GM15510 (cell line): ENCODE results near the gene TRUB2.

Experiments used
- POLR2A ChIP-seq: IDR thresholded peaks from 3 replicates; pipeline ENCODE4 v1.6.1; 2011; ENCODE audit warnings: borderline replicate concordance; ENCODE audit not compliant: insufficient read length; ENCODE audit errors: extremely low read depth

TRUB2 gene, protein sequence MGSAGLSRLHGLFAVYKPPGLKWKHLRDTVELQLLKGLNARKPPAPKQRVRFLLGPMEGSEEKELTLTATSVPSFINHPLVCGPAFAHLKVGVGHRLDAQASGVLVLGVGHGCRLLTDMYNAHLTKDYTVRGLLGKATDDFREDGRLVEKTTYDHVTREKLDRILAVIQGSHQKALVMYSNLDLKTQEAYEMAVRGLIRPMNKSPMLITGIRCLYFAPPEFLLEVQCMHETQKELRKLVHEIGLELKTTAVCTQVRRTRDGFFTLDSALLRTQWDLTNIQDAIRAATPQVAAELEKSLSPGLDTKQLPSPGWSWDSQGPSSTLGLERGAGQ

GRCh38 chr9:128322404-128323211 is at the start of gene TRUB2, which contains the start of gene COQ4:
TRUB2 (minus strand) TSS chr9:128322447; CDS start chr9:128322408, 39 bp downstream.
COQ4 (plus strand) TSS chr9:128322839; CDS start chr9:128322859, 20 bp downstream.
- TF ChIP-seq POLR2A, result peak; percentile 79

- TF ChIP-seq POLR2A, result no peak
Measured at GRCh38 chr9:128371630-128372117, 49.4 kb upstream of the TRUB2 start.

DNA sequence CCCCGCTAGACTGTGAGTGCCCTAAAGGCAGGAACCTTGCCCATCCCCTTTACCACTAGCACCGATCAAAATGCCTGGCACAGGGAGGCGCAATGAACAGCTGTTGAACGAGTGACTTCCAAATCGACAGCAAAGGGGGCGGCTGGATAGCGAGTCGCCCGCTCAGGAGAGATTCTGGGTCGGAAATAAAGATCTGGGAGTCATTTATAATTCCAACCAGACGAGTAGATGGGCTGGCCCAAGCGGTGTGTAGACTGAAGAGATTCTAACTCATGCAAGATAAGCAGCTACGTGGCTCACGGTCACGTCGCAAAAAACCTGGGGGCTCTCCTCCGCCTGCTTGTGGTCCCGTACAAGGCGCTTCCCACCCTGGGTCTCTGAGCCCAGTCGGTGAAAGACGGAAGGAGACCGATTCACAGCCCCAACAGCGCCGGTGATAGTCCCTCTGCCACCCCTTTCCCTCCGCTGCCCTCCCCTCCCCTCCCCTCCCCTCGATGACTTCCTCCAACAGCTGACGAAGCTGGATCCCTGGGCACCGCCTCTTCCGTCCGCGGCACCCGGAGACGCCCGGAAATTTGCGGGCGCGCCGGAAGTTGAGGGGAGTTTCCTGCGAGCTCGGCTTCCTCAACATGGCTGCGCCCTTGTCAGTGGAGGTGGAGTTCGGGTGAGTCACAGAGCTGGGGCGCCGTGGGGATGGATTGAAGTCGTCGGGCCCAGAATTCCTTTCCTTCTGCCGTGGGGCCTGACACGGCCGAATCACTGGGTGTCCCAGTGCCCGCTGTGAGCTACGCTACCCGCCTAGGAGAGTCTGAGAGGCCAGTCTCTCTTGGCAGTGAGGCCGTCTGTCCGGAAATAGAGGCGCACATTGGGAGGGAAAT is 48.7 kb upstream of the TRUB2 start, which contains the start of gene URM1:
Gene URM1 (plus strand): TSS at position 623 of the 878 bp plus-strand sequence. CDS start 7 bp downstream, at position 630.
- TF ChIP-seq POLR2A, result peak; percentile 79

DNA sequence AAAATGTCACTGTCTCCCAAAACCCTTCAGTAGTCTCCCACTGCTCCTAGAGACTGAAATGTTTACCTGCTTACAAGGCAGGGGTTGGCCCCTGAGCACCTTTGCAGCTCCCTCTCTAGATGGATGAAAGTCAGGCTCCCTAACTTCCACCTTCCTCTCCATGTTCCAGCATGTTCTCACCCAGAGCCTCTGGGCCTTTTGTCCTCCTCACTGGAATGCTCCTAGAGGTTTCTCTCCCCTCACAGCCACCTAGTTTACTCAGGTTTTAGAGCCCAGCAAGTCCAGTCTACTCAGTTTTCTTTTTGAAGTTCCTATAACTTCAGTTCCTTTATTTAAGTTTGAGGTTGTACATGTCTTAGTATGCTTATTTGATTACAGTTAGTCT is 48.1 kb upstream of the TRUB2 start:
- no peak for TF ChIP-seq POLR2A

- TF ChIP-seq POLR2A, result no peak
Measured at GRCh38 chr9:128369024-128369706, 46.9 kb upstream of the TRUB2 start.

DNA sequence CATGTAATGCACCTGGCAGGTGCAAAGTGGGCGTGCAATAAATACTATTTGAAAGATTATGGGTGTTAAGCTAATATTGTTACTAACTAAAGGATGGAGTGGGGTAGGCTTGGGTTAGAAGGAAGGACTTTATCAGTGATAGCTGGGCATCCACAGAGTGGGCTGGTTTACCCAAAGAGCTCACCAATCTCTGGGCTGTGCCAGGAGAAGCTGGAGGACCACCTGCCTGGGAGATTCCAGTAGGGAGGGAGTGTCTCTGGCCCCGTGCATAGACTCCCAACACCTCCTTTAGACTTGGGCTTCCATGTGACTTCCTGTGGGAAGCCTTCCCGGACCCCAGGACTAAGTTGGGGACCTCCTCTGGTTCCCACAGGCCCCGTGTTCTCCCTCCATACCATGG is 43.3 kb upstream of the TRUB2 start:
- TF ChIP-seq POLR2A, result no peak

GRCh38 chr9:128362774-128363173 is 40.5 kb upstream of the TRUB2 start:
- TF ChIP-seq POLR2A, result no peak

GRCh38 chr9:128361986-128362646 is 39.9 kb upstream of the TRUB2 start:
- peak; percentile 24 for TF ChIP-seq POLR2A

- no peak for TF ChIP-seq POLR2A
Measured at GRCh38 chr9:128361296-128361985, 39.2 kb upstream of the TRUB2 start.

GRCh38 chr9:128360826-128361225 is 38.6 kb upstream of the TRUB2 start:
- no peak for TF ChIP-seq POLR2A

- no peak for TF ChIP-seq POLR2A
Measured at GRCh38 chr9:128358861-128359260, 36.6 kb upstream of the TRUB2 start.

DNA sequence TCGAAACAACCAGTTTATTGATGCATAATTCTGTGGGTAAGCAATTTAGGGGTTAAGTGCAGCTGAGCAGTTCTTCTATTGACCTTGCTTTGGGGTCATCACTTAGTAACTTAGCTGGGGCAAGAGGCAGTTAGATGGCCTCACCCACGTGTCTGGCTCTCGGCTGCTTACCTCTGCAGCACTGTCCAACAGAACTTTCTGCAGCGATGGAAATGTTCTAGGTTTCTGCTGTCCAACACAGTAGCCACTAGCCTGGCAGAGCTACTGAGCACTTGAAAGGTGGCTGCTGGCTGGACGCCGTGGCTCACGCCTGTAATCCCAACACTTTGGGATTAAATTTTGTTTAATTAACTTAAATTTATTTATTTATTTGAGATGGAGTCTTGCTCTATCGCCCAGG is 35.8 kb upstream of the TRUB2 start:
- no peak for TF ChIP-seq POLR2A

- no peak for TF ChIP-seq POLR2A
Measured at GRCh38 chr9:128355451-128355850, 33.2 kb upstream of the TRUB2 start.

DNA sequence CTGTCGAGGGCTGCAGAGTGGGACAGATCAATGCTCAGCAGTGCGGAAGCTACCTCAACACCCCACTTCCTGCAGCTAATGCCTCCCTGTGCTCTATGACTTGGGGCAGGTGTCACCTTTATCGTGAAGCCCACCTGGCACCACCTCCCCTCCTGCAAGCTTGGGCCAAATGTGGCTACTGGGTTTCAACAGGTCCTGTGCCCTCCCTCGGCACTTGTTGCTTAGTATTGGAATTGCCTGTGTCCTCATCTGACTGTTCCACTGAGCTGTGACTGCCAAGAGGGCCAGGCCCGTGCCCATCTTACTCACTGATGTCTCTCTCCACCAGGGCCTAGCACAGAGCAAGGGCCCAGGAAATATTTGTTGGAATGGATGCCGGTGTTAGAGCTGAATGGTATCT is 27.5 kb upstream of the TRUB2 start:
- no peak for TF ChIP-seq POLR2A

- TF ChIP-seq POLR2A, result no peak
Measured at GRCh38 chr9:128349125-128349524, 26.9 kb upstream of the TRUB2 start.
